HUES64 (cell line): ENCODE results near the gene PAX5.

ENCODE experiments used
- H3K27ac ChIP-seq: 2 replicates; pipeline ENCODE4 v1.7.0; 2013; ENCODE audit warnings: low read depth, low read length, inconsistent platforms
- H3K27me3 ChIP-seq: 2 replicates; pipeline ENCODE4 v1.6.1; 2013; ENCODE audit warnings: mild to moderate bottlenecking, low read length; ENCODE audit not compliant: insufficient read depth
- H3K36me3 ChIP-seq: 2 replicates; pipeline ENCODE4 v1.6.1; 2013; ENCODE audit warnings: mild to moderate bottlenecking, low read length; ENCODE audit not compliant: insufficient read depth
- H3K4me1 ChIP-seq: 2 replicates; pipeline ENCODE4 v1.6.1; 2013; ENCODE audit warnings: mild to moderate bottlenecking, low read length, moderate library complexity; ENCODE audit not compliant: insufficient read depth
- H3K4me3 ChIP-seq: 2 replicates; pipeline ENCODE4 v1.5.1; 2013; ENCODE audit warnings: mild to moderate bottlenecking, low read length, moderate library complexity
- H3K9ac ChIP-seq: 2 replicates; pipeline ENCODE4 v1.6.1; 2013; ENCODE audit warnings: mild to moderate bottlenecking, low read depth, low read length
- H3K9me3 ChIP-seq: 2 replicates; pipeline ENCODE4 v1.6.1; 2013; ENCODE audit warnings: low read depth, low read length; ENCODE audit not compliant: insufficient read depth
- WGBS: fragments of 150-250, 120-280 bp; methylation state at CpG from one replicate; pipeline ENCODE4 v1.1.7; 2013; ENCODE audit warnings: missing lambda C conversion rate; 5-methylcytosine and 5-hydroxymethylcytosine counted together

Gene PAX5

GRCh38 chr9:36905101-36906066 lies 128.7 kb downstream of the PAX5 start:
- no peaks in the 10 kb centered on the region for H3K4me1 ChIP-seq
- H3K27me3 ChIP-seq: no peaks in the 10 kb centered on the region
- no peaks in the 10 kb centered on the region for H3K36me3 ChIP-seq
- no peak overlapping the region for H3K9ac ChIP-seq
- no peak overlapping the region for H3K27ac ChIP-seq
- 82% methylated on average over 10 of the region's 10 CpGs for WGBS
- H3K4me3 ChIP-seq: no peak overlapping the region
- no peaks in the 10 kb centered on the region for H3K9me3 ChIP-seq

- WGBS: 86% methylated on average over 4 of the region's 4 CpGs
- peaks cover 3% of the 10 kb centered on the region; the same call in 1 of the 2 replicates for H3K27me3 ChIP-seq
- no peaks in the 10 kb centered on the region for H3K9me3 ChIP-seq
- H3K4me3 ChIP-seq: no peak overlapping the region
- H3K27ac ChIP-seq: no peak overlapping the region
- no peaks in the 10 kb centered on the region for H3K36me3 ChIP-seq
- H3K4me1 ChIP-seq: no peaks in the 10 kb centered on the region
- H3K9ac ChIP-seq: no peak overlapping the region
Measured at GRCh38 chr9:36903541-36904435, 130.3 kb downstream of the PAX5 start.

DNA sequence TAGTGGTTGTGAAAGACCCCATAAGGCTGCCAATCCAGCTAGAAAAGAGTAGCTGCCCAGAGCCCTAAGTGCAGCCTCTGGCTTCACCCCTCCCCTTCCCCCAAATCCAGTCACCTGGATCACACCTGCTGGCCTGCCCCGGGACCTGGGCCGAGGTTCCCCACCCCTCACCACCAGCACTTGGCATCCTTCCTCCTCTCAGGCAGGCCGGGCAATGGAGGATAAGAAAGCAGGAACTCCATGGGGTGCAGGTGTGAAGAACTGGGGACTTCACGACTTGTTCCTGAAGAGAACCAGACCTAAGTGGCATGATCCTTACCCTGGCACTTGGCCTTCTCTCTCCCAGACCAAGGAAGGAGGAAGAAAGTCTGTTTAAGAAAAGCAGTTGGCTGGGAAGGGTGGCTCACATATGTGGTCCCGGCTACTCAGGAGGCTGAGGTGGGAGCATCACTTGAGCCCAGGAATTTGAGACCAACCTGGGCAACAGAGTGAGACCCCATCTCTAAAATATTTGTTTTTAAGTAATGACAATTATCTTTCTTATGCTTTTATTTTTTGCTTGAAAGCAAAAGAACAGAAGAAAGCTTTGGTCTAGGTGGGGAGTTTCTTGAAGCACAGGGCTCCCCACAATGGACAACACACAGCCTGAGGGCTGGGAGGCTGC lies 131.1 kb downstream of the PAX5 start:
- 93% methylated on average over 4 of the region's 5 CpGs for WGBS
- H3K9ac ChIP-seq: no peak overlapping the region
- no peaks in the 10 kb centered on the region for H3K4me1 ChIP-seq
- no peak overlapping the region for H3K27ac ChIP-seq
- H3K9me3 ChIP-seq: no peaks in the 10 kb centered on the region
- H3K27me3 ChIP-seq: peaks cover 3% of the 10 kb centered on the region; the same call in 1 of the 2 replicates
- H3K4me3 ChIP-seq: no peak overlapping the region
- no peaks in the 10 kb centered on the region for H3K36me3 ChIP-seq

DNA sequence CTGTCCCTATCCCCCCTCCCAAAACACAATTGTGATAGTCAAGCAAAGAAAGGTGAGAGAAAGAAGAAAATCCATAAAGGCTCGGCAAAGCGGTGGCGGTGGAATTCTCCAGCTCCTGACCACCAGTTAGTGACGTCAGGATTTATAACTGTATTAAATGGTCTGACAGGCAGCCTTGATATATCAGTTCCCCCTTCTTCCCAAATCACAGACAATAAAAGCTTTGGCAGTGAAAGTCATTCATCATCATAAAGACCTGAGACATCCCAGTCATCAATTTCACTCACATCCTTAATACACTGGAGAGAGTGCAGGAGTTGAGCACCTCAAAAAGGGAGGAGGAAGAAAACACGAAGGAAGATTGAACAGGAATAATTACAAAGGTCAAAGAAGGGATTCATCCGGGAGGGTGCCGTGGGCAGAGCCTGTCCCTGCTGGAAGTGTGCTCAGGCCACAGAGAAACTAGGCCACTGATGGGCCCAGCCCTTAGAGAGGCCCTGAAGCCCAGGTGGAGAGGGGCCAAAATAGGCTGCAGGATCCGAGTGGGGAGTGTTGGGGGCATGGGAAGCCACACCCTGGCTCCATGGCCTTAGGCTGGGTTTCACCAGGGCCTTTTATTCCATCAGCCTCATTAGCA lies 131.9 kb downstream of the PAX5 start:
- no peak overlapping the region for H3K27ac ChIP-seq
- 87% methylated on average over 8 of the region's 8 CpGs for WGBS
- no peaks in the 10 kb centered on the region for H3K4me1 ChIP-seq
- no peak overlapping the region for H3K9ac ChIP-seq
- no peaks in the 10 kb centered on the region for H3K36me3 ChIP-seq
- peaks cover 3% of the 10 kb centered on the region; the same call in 1 of the 2 replicates for H3K27me3 ChIP-seq
- H3K9me3 ChIP-seq: no peaks in the 10 kb centered on the region
- no peak overlapping the region for H3K4me3 ChIP-seq

- no peak overlapping the region for H3K4me3 ChIP-seq
- no peaks in the 10 kb centered on the region for H3K9me3 ChIP-seq
- H3K27me3 ChIP-seq: peaks cover 9% of the 10 kb centered on the region; the same call in 1 of the 2 replicates
- no peak overlapping the region for H3K9ac ChIP-seq
- WGBS: 88% methylated on average over 7 of the region's 7 CpGs
- no peaks in the 10 kb centered on the region for H3K36me3 ChIP-seq
- H3K27ac ChIP-seq: no peak overlapping the region
- no peaks in the 10 kb centered on the region for H3K4me1 ChIP-seq
Measured at GRCh38 chr9:36901528-36901927, 132.5 kb downstream of the PAX5 start.

- H3K27ac ChIP-seq: no peak overlapping the region
- H3K9me3 ChIP-seq: no peaks in the 10 kb centered on the region
- WGBS: 93% methylated on average over 6 of the region's 6 CpGs
- peaks cover 15% of the 10 kb centered on the region; the same call in 1 of the 2 replicates for H3K27me3 ChIP-seq
- no peak overlapping the region for H3K9ac ChIP-seq
- no peaks in the 10 kb centered on the region for H3K36me3 ChIP-seq
- no peaks in the 10 kb centered on the region for H3K4me1 ChIP-seq
- no peak overlapping the region for H3K4me3 ChIP-seq
Measured at GRCh38 chr9:36900856-36901220, 133.2 kb downstream of the PAX5 start.

DNA sequence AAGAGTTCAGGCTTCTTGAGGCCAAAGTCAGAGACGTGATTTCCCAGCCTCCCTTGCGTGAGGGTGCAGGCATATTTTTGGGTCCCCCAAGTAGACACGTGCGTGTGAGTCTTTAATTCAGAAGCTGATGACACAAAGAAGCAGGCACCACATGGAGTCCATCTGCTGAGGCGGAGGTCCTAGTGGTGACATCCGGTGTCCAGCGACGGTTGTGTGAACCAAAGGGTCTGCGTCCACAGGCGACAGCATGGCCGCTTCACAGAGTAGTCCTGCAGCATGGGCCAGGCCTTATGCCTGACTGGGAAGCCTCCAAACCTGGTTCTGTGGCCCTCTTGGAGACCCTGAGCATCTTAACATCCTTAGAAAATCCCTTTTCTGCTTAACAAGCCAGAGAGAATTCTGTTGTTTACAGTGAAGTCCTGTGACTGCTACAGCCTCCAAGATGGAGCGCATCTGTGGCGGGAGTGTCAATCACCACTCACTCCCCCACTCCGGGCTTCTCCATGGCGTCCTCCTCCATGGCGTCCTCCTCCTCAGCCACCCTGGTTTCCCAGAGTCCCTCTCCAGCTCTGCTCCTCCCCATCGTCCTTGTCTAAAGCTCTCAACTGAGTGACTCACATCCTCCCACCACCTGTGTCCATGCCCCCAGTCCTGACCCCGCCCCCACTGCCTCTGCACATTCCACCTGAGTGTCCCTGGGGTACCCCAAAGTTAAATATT lies 133.8 kb downstream of the PAX5 start:
- H3K27ac ChIP-seq: no peak overlapping the region
- no peak overlapping the region for H3K4me3 ChIP-seq
- no peaks in the 10 kb centered on the region for H3K9me3 ChIP-seq
- H3K27me3 ChIP-seq: peaks cover 20% of the 10 kb centered on the region; the same call in 1 of the 2 replicates
- WGBS: 90% methylated on average over 18 of the region's 18 CpGs
- no peaks in the 10 kb centered on the region for H3K36me3 ChIP-seq
- H3K9ac ChIP-seq: no peak overlapping the region
- H3K4me1 ChIP-seq: no peaks in the 10 kb centered on the region

DNA sequence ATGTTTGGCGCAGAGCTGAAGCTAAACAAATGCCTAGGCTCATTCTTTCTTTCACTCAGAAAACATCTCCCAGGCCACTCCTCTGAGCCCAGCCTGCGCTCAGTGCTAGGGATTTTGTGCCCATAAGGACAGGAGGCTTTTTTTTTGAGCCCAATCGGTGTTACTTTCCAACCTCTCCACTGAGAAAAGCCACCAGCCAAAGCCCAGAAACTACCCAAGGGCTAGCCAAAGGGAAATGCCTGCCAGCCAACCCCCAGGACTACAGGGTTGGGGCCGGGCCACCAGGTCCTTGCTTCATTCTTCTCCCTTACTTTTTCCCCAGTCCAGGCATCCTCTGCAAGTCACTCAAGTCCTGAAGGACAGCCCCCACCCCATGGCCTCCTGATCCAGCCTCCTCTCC lies 134.7 kb downstream of the PAX5 start:
- Histone ChIP-seq H3K4me3 (no peak overlapping the region), H3K9ac (no peak overlapping the region), H3K4me1 (no peaks in the 10 kb centered on the region), H3K9me3 (no peaks in the 10 kb centered on the region), H3K36me3 (no peaks in the 10 kb centered on the region), H3K27ac (no peak overlapping the region), H3K27me3 (peaks cover 23% of the 10 kb centered on the region; the same call in 1 of the 2 replicates)
- 94% methylated on average over 4 of the region's 4 CpGs for WGBS

DNA sequence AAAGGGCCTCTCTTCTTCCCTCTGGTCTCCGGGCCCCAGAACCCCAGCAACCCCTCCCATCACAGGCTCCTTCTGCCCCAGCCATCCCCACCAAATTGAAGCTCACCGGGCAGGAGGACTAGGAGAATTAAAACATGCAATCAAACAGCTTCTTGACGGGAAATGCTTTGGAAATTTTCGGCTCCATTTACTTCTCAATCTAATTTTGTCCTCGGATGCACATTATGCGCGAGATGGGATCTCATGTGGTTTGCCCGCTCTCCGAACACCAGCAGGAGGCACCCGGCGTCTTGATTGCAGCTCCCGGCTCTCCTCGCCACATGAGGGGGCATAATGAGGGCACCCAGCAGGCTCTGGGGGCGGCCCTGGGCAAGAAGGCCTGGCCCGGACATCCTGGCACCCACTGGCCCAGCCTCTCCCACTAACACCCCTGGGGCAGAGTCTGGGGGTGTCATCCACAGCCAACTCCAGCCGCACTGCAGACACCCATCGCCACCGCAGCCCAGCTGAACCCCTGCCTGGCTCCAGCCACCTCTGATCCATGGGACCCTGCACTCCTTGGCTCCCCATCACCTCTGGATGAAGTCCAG lies 135.5 kb downstream of the PAX5 start:
- Histone ChIP-seq H3K9me3 (no peaks in the 10 kb centered on the region), H3K36me3 (no peaks in the 10 kb centered on the region), H3K4me1 (no peaks in the 10 kb centered on the region), H3K27me3 (peaks cover 27% of the 10 kb centered on the region; the same call in 1 of the 2 replicates), H3K27ac (no peak overlapping the region), H3K4me3 (no peak overlapping the region), H3K9ac (no peak overlapping the region)
- WGBS: 90% methylated on average over 18 of the region's 18 CpGs

DNA sequence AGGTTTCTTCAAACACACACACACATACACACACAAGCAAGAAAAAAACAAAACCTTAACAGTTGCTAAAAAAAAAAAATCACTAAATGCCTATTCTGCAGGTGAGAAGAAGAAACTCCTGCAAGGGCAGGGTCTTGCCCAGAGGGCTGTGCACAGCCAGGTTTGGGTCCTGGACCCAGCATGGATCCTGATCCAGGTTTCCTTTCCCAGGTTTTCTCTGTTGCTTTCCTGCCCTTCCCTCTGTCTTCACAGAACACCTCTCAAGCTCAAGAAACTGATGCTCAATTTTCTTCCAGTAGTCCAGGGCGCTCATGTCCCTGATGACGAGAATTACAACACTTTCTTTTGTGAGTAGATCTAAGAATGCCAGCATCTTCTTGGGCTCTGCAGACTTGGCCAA lies 136.6 kb downstream of the PAX5 start:
- H3K9me3 ChIP-seq: no peaks in the 10 kb centered on the region
- no peak overlapping the region for H3K4me3 ChIP-seq
- H3K27me3 ChIP-seq: peaks cover 32% of the 10 kb centered on the region; the same call in 1 of the 2 replicates
- 31% methylated on average over 2 of the region's 2 CpGs for WGBS
- H3K36me3 ChIP-seq: no peaks in the 10 kb centered on the region
- H3K4me1 ChIP-seq: no peaks in the 10 kb centered on the region
- H3K27ac ChIP-seq: no peak overlapping the region
- no peak overlapping the region for H3K9ac ChIP-seq
